Epithelial cell of proximal tubule (primary cell): ENCODE measurements around the gene TENM4. TPM values are rescaled to one million over a fixed set of nuclear protein-coding genes. Genes with fewer than 3 reads are reported as not detected.

Experiments
- DNase-seq: peaks from one replicate; pipeline ENCODE4 v3.0.0-alpha.2; 2011; ENCODE audit warnings: low read depth
- H3K4me3 ChIP-seq: 2 replicates; pipeline ENCODE4 v1.5.1; 2011; ENCODE audit warnings: low read depth, mild to moderate bottlenecking, low read length
- total RNA-seq: library from RNA; depleted of rRNA; stranded (reverse); fragments of >200 nt; gene quantifications from 2 replicates; pipeline ENCODE4 v1.2.3, GENCODE V29; 2015
- TF ChIP-seq, protein P1 (sequence below): conservative IDR thresholded peaks from 2 replicates; pipeline ENCODE4 v1.5.1; 2012; ENCODE audit warnings: low read depth, mild to moderate bottlenecking, low read length

TENM4 gene
- total RNA-seq, 1 donor from 2014 or later: 22.2 TPM

- TF ChIP-seq, protein P1, sequence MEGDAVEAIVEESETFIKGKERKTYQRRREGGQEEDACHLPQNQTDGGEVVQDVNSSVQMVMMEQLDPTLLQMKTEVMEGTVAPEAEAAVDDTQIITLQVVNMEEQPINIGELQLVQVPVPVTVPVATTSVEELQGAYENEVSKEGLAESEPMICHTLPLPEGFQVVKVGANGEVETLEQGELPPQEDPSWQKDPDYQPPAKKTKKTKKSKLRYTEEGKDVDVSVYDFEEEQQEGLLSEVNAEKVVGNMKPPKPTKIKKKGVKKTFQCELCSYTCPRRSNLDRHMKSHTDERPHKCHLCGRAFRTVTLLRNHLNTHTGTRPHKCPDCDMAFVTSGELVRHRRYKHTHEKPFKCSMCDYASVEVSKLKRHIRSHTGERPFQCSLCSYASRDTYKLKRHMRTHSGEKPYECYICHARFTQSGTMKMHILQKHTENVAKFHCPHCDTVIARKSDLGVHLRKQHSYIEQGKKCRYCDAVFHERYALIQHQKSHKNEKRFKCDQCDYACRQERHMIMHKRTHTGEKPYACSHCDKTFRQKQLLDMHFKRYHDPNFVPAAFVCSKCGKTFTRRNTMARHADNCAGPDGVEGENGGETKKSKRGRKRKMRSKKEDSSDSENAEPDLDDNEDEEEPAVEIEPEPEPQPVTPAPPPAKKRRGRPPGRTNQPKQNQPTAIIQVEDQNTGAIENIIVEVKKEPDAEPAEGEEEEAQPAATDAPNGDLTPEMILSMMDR: no peak
- H3K4me3 ChIP-seq: no peak overlapping the region
These were observed 584.6 kb downstream of the TENM4 start for GRCh38 chr11:78856211-78856610.

DNA sequence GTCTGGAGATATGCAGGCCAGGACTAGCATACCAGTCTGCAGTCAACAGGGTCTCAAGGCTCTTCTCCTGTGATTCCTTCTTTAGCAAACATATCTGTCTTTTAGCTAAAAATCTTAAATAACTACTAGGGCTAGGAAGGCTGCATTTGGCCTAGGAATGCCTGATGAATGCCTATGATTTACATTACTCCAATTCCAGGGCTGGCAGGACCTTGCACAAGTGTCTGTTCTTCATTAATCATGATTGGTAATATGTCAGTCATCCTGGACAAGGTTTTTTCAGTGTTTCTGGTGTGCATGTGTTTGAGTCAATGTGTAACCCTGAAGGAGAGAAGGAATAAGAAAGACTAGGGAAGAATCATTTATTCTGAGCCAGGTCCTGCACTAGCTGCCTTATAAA lies 585.7 kb downstream of the TENM4 start:
- TF ChIP-seq, protein P1: no peak
- H3K4me3 ChIP-seq: no peak overlapping the region
- DNase-seq: no peak

More at GRCh38 chr11:78856211-78856610, 584.6 kb downstream of the TENM4 start:
- DNase-seq: no peak

- TF ChIP-seq, protein P1: no peak
- no peak overlapping the region for H3K4me3 ChIP-seq
- DNase-seq: no peak
These were observed 587.3 kb downstream of the TENM4 start for GRCh38 chr11:78853521-78853920.

DNA sequence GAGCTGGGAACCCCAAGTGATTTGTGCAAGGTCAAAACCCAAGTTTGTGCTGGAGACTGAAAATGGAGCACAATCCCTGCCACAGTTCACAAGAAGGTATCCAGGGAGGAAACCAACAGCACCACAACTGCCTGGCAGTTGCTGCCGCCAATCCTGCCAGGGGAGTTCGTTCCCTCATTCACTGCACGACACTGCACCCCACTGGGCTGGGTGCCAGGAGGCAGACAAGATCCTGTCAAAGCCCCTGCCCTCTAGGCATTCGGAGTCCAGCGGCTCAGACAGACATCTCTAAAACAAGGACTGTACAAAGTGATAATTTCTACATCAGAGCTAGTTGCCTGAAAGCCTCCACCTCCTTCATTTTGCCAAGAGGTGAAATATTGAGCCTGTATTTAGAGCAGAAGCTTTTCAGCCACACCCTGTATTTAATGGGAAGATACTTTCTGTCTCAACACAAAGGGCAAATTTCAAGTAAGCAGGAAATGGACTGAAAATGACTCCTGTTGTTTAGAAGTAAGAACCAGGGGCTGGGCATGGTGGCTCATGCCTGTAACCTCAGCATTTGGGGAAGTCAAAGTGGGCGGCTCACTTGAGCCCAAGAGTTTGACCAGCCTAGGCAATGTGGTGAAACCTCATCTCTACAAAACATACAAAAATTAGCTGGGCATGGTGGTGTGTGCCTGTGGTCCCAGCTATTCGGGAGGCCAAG lies 588.8 kb downstream of the TENM4 start:
- no peak for DNase-seq
- TF ChIP-seq, protein P1: no peak
- no peak overlapping the region for H3K4me3 ChIP-seq

DNA sequence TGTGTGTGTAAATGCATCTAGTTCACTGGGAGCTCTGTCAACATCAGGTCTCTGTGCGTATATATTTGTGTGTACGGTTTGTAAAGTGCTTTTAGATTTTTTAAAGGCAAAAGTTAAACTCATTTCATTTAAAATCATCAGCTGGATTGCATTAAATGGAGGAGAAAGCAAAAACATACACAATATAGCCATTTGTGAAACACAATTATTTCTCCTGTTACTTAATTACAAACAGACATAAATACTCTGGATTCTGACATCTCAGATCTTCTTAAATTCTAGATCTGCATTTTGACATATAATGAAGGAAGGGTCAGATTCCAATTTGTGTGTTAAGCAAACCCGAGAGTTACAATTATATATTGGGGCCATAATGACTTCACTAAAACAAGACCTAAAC lies 590.8 kb downstream of the TENM4 start:
- no peak overlapping the region for H3K4me3 ChIP-seq
- DNase-seq: no peak
- TF ChIP-seq, protein P1: no peak

DNA sequence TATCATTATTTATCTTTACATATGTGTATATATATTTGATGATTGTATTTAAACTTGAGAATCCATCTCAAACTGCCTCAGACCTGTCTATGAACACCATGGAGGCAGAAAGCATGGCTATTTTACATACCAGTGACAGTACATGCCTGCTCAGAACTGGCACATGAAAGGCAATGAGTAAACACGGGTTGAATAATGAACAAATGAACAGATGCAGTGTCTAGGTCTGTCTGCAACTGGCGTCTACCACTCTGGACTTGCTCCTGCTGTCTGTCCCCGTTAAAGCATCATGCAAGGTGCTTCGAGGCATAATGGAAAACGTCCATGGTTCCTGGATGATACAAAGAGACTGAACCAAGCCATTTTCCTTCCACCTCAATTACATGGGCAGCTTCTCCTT lies 594.6 kb downstream of the TENM4 start:
- TF ChIP-seq, protein P1: no peak
- no peak for DNase-seq

DNA sequence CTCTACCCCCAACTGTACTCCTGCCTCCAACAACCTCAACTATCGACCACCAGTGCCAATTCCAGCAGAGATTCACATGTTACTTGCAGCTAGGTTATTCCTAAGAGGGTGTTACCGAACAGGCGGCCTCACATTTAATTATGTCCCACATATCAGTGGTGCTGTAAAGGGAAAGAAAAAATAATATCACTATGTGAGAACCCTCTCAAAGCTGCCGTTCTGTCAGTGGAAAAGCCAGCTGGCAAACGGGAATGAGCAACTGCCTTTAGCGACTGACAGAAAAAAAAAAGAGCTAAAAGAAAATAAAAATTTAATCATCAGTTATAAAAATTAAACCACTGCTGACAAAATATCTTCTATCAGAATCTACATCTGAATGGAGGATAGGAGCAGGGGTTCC lies 595.3 kb downstream of the TENM4 start:
- TF ChIP-seq, protein P1: no peak
- DNase-seq: no peak

More for the DNA sequence above, 594.6 kb downstream of the TENM4 start:
- no peak overlapping the region for H3K4me3 ChIP-seq

More for the DNA sequence above, 595.3 kb downstream of the TENM4 start:
- no peak overlapping the region for H3K4me3 ChIP-seq
